ENCODE measurements around the gene NEU4. TPM values are rescaled to one million over a fixed set of nuclear protein-coding genes. Genes with fewer than 3 reads are reported as not detected.
"Not testable (repeated sequence)": the region's sequence is repeated elsewhere in the genome, so short reads cannot be mapped to it uniquely, and the experiment has no call there.

Gene NEU4
- total RNA-seq, 2 experiments from 2014 or later, result 0.31 to 0.36 TPM

- Mint-ChIP-seq H3K27me3 (peaks cover 5% of the 10 kb centered on the region), H3K4me3 (peak overlapping the region; percentile 28), H3K4me1 (ENCODE audit: low read depth) (peaks cover 20% of the 10 kb centered on the region), H3K9me3 (peaks cover 24% of the 10 kb centered on the region), H3K27ac (no peak overlapping the region), H3K36me3 (peaks cover 10% of the 10 kb centered on the region)
- intact Hi-C loops (cut with micrococcal nuclease), result no loop called here
- ChIA-PET POLR2A (no interaction called here), CTCF (no interaction called here)
- peak; percentile 7 for DNase-seq
Measured at GRCh38 chr2:241822264-241822623, 13.3 kb downstream of the NEU4 start.

GRCh38 chr2:241823531-241824437, 14.8 kb downstream of the NEU4 start:
- peak overlapping the region; percentile 27 for H3K4me3 Mint-ChIP-seq

GRCh38 chr2:241827394-241827793, 18.4 kb downstream of the NEU4 start:
- Mint-ChIP-seq H3K9me3 (peaks cover 35% of the 10 kb centered on the region), H3K4me3 (no peak overlapping the region), H3K27me3 (peaks cover 9% of the 10 kb centered on the region), H3K36me3 (peaks cover 14% of the 10 kb centered on the region), H3K27ac (no peak overlapping the region), H3K4me1 (ENCODE audit: low read depth) (peaks cover 7% of the 10 kb centered on the region)
- intact Hi-C loops (cut with micrococcal nuclease), result no loop called here
- ChIA-PET CTCF (no interaction called here), POLR2A (no interaction called here)
- no peak for DNase-seq

More at GRCh38 chr2:241823531-241824437, 14.8 kb downstream of the NEU4 start:
- Mint-ChIP-seq H3K36me3 (peaks cover 14% of the 10 kb centered on the region), H3K4me1 (ENCODE audit: low read depth) (peaks cover 15% of the 10 kb centered on the region), H3K9me3 (peaks cover 35% of the 10 kb centered on the region), H3K27ac (peak overlapping the region; percentile 53)
- DNase-seq, result peak; percentile 8
- CTCF ChIA-PET; H3K27me3 Mint-ChIP-seq; intact Hi-C loops (cut with micrococcal nuclease); POLR2A ChIA-PET: not testable (repeated sequence)

- ChIA-PET POLR2A (no interaction called here), CTCF (interaction anchor here (1.3 kb wide), 1 partner anchor 100 kb away, joined by 3 read pairs; no protein-coding TSS in a partner anchor)
- H3K9me3 Mint-ChIP-seq, result peaks cover 3% of the 10 kb centered on the region
- peaks cover 8% of the 10 kb centered on the region for H3K4me1 Mint-ChIP-seq (ENCODE audit: low read depth)
- DNase-seq, result no peak
- intact Hi-C loops (cut with micrococcal nuclease), result no loop called here
- no peak overlapping the region for H3K4me3 Mint-ChIP-seq
- no peaks in the 10 kb centered on the region for H3K36me3 Mint-ChIP-seq
- H3K27me3 Mint-ChIP-seq, result peaks cover 8% of the 10 kb centered on the region
- H3K27ac Mint-ChIP-seq, result no peak overlapping the region
Measured at GRCh38 chr2:241833101-241833663, 24.2 kb downstream of the NEU4 start.

GRCh38 chr2:241833756-241834526, 24.9 kb downstream of the NEU4 start:
- intact Hi-C loops (cut with micrococcal nuclease); H3K4me3 Mint-ChIP-seq: not testable (repeated sequence)
- CTCF ChIA-PET, result interaction anchor here (0.9 to 1.3 kb wide), 2 partner anchors 45 to 101 kb away, joined by 3 read pairs; no protein-coding TSS in a partner anchor

GRCh38 chr2:241834527-241835210, 25.7 kb downstream of the NEU4 start:
- POLR2A ChIA-PET, result interaction anchor here (0.5 kb wide), 1 partner anchor 223 kb away, joined by 5 read pairs; no protein-coding TSS in a partner anchor

More at GRCh38 chr2:241833756-241834526, 24.9 kb downstream of the NEU4 start:
- H3K4me1 Mint-ChIP-seq (ENCODE audit: low read depth); H3K27ac Mint-ChIP-seq; POLR2A ChIA-PET; H3K9me3 Mint-ChIP-seq; H3K36me3 Mint-ChIP-seq; H3K27me3 Mint-ChIP-seq: not testable (repeated sequence)
- peak; percentile 3 for DNase-seq

GRCh38 chr2:241835611-241836010, 26.6 kb downstream of the NEU4 start:
- intact Hi-C loops (cut with micrococcal nuclease), result no loop called here
- Mint-ChIP-seq H3K27me3 (peaks cover 9% of the 10 kb centered on the region), H3K27ac (no peak overlapping the region), H3K4me1 (ENCODE audit: low read depth) (peaks cover 10% of the 10 kb centered on the region), H3K36me3 (no peaks in the 10 kb centered on the region), H3K4me3 (no peak overlapping the region), H3K9me3 (no peaks in the 10 kb centered on the region)
- DNase-seq, result peak; percentile 31
- ChIA-PET CTCF (interaction anchor here (1.0 to 1.1 kb wide), 2 partner anchors 31 to 43 kb away, joined by 4 to 6 read pairs; no protein-coding TSS in a partner anchor), POLR2A (no interaction called here)

More at GRCh38 chr2:241834527-241835210, 25.7 kb downstream of the NEU4 start:
- no peak for DNase-seq
- Mint-ChIP-seq H3K27me3 (peaks cover 9% of the 10 kb centered on the region), H3K9me3 (no peaks in the 10 kb centered on the region), H3K36me3 (no peaks in the 10 kb centered on the region), H3K4me1 (ENCODE audit: low read depth) (peaks cover 10% of the 10 kb centered on the region), H3K27ac (no peak overlapping the region), H3K4me3 (no peak overlapping the region)
- CTCF ChIA-PET, result interaction anchor here (0.9 to 1.1 kb wide), 2 partner anchors 32 to 44 kb away, joined by 3 to 4 read pairs; no protein-coding TSS in a partner anchor
- intact Hi-C loops (cut with micrococcal nuclease), result no loop called here

- intact Hi-C loops (cut with micrococcal nuclease), result no loop called here
- Mint-ChIP-seq H3K9me3 (no peaks in the 10 kb centered on the region), H3K4me3 (no peak overlapping the region), H3K4me1 (ENCODE audit: low read depth) (peaks cover 10% of the 10 kb centered on the region), H3K27ac (no peak overlapping the region), H3K36me3 (no peaks in the 10 kb centered on the region), H3K27me3 (peaks cover 9% of the 10 kb centered on the region)
- ChIA-PET POLR2A (no interaction called here), CTCF (interaction anchor here (1.0 kb wide), 1 partner anchor 42 kb away, joined by 6 read pairs; no protein-coding TSS in a partner anchor)
- DNase-seq, result no peak
Measured at GRCh38 chr2:241836292-241836691, 27.3 kb downstream of the NEU4 start.

- ChIA-PET CTCF (interaction anchor here (0.9 kb wide), 1 partner anchor 8 kb away, joined by 3 read pairs; no protein-coding TSS in a partner anchor), POLR2A (no interaction called here)
- peak; percentile 4 for DNase-seq
- H3K27me3 Mint-ChIP-seq, result peaks cover 9% of the 10 kb centered on the region
- H3K4me1 Mint-ChIP-seq (ENCODE audit: low read depth), result peaks cover 10% of the 10 kb centered on the region
- no peak overlapping the region for H3K4me3 Mint-ChIP-seq
- no peaks in the 10 kb centered on the region for H3K36me3 Mint-ChIP-seq
- H3K27ac Mint-ChIP-seq, result no peak overlapping the region
- H3K9me3 Mint-ChIP-seq, result no peaks in the 10 kb centered on the region
- intact Hi-C loops (cut with micrococcal nuclease), result no loop called here
Measured at GRCh38 chr2:241837197-241837965, 28.4 kb downstream of the NEU4 start.

GRCh38 chr2:241841181-241842066, 32.4 kb downstream of the NEU4 start:
- Mint-ChIP-seq H3K36me3 (peaks cover 4% of the 10 kb centered on the region), H3K27me3 (peaks cover 7% of the 10 kb centered on the region), H3K4me1 (ENCODE audit: low read depth) (peaks cover 36% of the 10 kb centered on the region), H3K4me3 (no peak overlapping the region), H3K9me3 (no peaks in the 10 kb centered on the region), H3K27ac (no peak overlapping the region)
- DNase-seq, result peak; percentile 4
- intact Hi-C loops (cut with micrococcal nuclease), result loop anchor here (2.0 to 5.0 kb wide), 2 partner anchors 39 to 79 kb away; no protein-coding TSS in a partner anchor
- CTCF ChIA-PET, result interaction anchor here (1.3 to 1.5 kb wide), 3 partner anchors 16 to 139 kb away, joined by 3 read pairs; partner anchors contain the start of gene ING5
- POLR2A ChIA-PET, result interaction anchor here (1.4 kb wide), 1 partner anchor 38 kb away, joined by 5 read pairs; no protein-coding TSS in a partner anchor

Data from activated CD4-positive, alpha-beta memory T cell treated with anti-CD3 and anti-CD28 coated beads for 36 hours (primary cell).